Esophagus squamous epithelium (tissue), 4 donors: ENCODE measurements around the gene KCTD3.

ENCODE experiments used
- CTCF ChIP-seq, 6 experiments: fragments of 450-650 bp in 4 of 6; fragments of 200-600 bp in 2 of 6; sonication (generic) in 2 of 6; IDR thresholded peaks; one replicate each; pipeline ENCODE4 v1.5.1; 2016 to 2019; ENCODE audit warnings: antibody characterized with exemption in 6 of 6, mild to moderate bottlenecking in 4 of 6, moderate library complexity in 4 of 6
- POLR2A ChIP-seq, 4 donors: fragments of 450-650 bp; IDR thresholded peaks; one replicate each; pipeline ENCODE4 v1.6.1; 2017; ENCODE audit warnings: antibody characterized with exemption in 4 of 4, mild to moderate bottlenecking in 4 of 4, moderate library complexity in 3 of 4

DNA sequence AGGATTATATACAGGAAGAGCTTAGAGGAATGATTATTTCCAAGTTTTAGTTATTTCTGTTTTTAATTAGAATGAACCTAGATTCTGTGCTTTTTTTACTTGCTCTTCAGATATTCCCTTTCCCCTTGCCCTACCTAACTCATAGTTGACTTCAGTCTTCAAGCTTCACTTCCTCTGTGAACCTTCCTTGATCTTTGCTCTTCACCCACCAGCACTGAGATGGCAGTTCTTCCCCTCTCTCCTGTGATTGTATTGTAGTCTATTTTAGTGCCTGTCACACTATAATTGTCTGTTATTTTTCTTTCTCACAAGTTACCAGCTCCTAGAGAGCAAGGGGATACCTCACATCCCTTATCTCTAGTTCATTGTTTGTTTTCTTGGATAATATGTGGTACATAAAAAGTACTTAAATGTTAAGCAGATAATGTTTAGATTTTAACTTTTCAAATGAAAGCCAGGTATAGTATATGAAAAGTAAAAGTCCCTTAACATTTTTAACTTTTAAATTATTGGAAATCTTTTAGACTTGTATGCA is 33.2 kb downstream of the KCTD3 start:
- TF ChIP-seq CTCF (IDR thresholded peaks at IDR 0.05) (no peak), POLR2A (IDR thresholded peaks at IDR 0.05) (no peak)
